AG04450 (cell line): ENCODE data around the gene LAMA2. TPM values are rescaled to one million over a fixed set of nuclear protein-coding genes. Genes with fewer than 3 reads are reported as not detected.

Experiments used
- CTCF ChIA-PET: fragments of 300-600, 350-600 bp; formaldehyde crosslinking; extraction: SDS; loops from one replicate; lab custom pipeline; 2022; ENCODE audit warnings: antibody characterized with exemption, inconsistent platforms; lab: Charles Lee
- POLR2A ChIA-PET: fragments of 350-600 bp; formaldehyde crosslinking; extraction: SDS; loops from one replicate; lab custom pipeline; 2021; ENCODE audit warnings: antibody characterized with exemption, inconsistent platforms; lab: Yijun Ruan, JAX
- DNase-seq: peaks from one replicate; pipeline ENCODE4 v3.0.0-alpha.2; 2011; ENCODE audit warnings: low read depth, low spot score
- H3K27ac ChIP-seq: one replicate; pipeline ENCODE4 v1.5.1; 2012; ENCODE audit warnings: low read depth, low read length, control low read depth
- H3K27me3 ChIP-seq: one replicate; pipeline ENCODE4 v1.6.0; 2012; ENCODE audit warnings: low read length; ENCODE audit not compliant: control insufficient read depth, insufficient read depth
- H3K4me3 ChIP-seq: 2 replicates; pipeline ENCODE4 v1.5.1; 2011; ENCODE audit warnings: mild to moderate bottlenecking, low read depth, low read length, control low read depth
- H3K9me3 ChIP-seq: 2 replicates; pipeline ENCODE4 v1.5.1; 2012; ENCODE audit warnings: low read length; ENCODE audit not compliant: control insufficient read depth, insufficient read depth
- polyA plus RNA-seq: library from polyadenylated mRNA; depleted of rRNA; stranded (reverse); fragments of >200 nt; gene quantifications from 2 replicates; pipeline ENCODE4 v1.2.3, GENCODE V29; 2011
- TF ChIP-seq, protein P1 (sequence below): IDR thresholded peaks from 2 replicates; pipeline ENCODE4 v1.5.1; 2011; ENCODE audit warnings: low read depth, low read length, control low read depth, inconsistent platforms

The LAMA2 gene
- polyA plus RNA-seq, 1 experiment = 33.0 TPM

DNA sequence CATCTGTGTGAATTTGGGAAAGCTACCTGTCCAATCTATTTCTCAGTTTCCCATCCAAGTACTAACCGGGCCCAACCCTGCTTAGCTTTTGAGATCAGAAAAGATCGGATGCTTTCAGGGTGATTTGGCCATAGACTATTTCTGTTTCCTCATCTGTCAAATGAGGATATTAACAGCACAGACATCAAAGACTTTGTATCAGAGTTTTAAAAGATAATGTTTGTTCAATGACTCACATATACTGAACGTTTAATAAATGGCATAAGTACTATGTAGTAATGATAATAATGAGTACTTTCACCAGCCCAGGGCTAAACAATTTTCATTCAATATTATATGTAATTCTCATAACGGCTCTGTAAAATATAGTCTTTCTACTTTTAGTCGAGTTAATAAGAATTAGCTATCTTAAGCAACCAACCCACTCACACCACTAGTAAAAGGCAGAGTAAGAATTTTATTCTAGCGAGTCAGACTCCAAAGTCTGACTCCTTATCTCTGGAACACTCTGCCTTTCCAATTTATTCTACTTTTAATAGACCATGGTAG is 610.5 kb downstream of the LAMA2 start:
- H3K27me3 ChIP-seq = no peaks in the 10 kb centered on the region
- TF ChIP-seq, protein P1, sequence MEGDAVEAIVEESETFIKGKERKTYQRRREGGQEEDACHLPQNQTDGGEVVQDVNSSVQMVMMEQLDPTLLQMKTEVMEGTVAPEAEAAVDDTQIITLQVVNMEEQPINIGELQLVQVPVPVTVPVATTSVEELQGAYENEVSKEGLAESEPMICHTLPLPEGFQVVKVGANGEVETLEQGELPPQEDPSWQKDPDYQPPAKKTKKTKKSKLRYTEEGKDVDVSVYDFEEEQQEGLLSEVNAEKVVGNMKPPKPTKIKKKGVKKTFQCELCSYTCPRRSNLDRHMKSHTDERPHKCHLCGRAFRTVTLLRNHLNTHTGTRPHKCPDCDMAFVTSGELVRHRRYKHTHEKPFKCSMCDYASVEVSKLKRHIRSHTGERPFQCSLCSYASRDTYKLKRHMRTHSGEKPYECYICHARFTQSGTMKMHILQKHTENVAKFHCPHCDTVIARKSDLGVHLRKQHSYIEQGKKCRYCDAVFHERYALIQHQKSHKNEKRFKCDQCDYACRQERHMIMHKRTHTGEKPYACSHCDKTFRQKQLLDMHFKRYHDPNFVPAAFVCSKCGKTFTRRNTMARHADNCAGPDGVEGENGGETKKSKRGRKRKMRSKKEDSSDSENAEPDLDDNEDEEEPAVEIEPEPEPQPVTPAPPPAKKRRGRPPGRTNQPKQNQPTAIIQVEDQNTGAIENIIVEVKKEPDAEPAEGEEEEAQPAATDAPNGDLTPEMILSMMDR = no peak
- ChIA-PET CTCF (no interaction called here), POLR2A (interaction anchor here (0.6 kb wide), 1 partner anchor 112 kb away, joined by 3 read pairs; no protein-coding TSS in a partner anchor)
- no peak for DNase-seq
- no peaks in the 10 kb centered on the region for H3K9me3 ChIP-seq
- H3K4me3 ChIP-seq = no peak overlapping the region
- H3K27ac ChIP-seq = peak overlapping the region; percentile 60

DNA sequence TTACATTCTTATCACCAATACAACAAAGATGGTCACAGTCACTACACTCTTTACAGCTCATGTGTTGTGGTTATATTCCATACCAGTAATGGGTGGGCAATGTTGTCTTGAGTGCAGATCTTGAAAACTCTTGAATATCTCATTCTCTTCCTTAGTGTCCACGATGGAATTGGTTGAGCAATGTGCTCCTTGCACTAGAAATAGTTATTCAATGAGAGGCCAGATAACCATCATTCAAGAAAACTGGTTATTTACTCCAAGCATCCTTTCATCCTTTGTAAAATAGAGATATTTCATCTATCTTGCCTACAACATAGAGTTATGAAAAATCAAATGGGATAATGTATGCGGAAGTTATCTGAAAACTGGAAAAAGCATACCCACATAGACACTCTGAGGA is 611.2 kb downstream of the LAMA2 start:
- POLR2A ChIA-PET = no interaction called here
- no peak for DNase-seq
- no peaks in the 10 kb centered on the region for H3K9me3 ChIP-seq
- no peaks in the 10 kb centered on the region for H3K27me3 ChIP-seq
- no peak overlapping the region for H3K4me3 ChIP-seq
- CTCF ChIA-PET = interaction anchor here (1.1 kb wide), 1 partner anchor 81 kb away, joined by 3 read pairs; no protein-coding TSS in a partner anchor
- TF ChIP-seq, protein P1 = no peak
- H3K27ac ChIP-seq = no peak overlapping the region

DNA sequence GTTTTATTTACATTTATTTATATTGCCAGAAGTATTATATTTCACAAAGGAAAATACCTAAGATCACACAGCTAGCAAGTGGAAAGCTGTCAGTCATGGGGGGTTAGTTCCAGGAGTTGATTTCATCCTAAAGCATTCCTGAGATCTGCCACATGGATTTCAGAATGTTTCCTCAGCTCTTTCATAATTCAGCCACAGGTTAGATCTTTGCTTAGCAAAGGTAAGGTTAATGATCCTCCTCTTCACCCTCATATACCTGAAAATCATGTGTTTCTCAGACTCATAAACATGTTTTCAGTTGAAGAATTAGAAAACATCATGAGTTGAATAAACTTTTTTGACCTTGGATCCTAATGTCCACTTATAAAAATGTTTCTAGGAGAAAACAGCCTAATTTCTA is 611.6 kb downstream of the LAMA2 start:
- DNase-seq = no peak
- CTCF ChIA-PET = interaction anchor here (1.1 kb wide), 1 partner anchor 80 kb away, joined by 3 read pairs; no protein-coding TSS in a partner anchor
- POLR2A ChIA-PET = no interaction called here
- Histone ChIP-seq H3K27ac (no peak overlapping the region), H3K9me3 (no peaks in the 10 kb centered on the region), H3K4me3 (no peak overlapping the region), H3K27me3 (no peaks in the 10 kb centered on the region)
- TF ChIP-seq, protein P1 = no peak

DNA sequence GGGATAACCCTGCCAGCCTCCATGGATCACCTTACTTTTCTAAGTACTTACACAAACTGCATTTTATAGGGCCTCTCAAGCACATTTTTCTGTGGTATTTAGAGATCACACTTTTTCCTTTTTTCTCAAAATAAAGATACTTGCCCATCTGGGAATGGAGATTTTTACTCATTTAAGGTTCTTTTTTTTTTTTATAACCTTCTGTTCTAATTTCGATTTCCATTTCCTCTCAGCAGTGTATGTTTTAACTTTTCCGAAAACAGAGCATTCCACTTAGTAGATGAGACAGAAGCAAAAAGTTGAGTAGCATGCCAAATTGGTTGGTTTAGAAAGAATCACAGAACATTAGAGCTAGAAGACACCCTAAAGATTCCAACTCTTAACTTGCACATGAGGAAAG is 612.7 kb downstream of the LAMA2 start:
- no peak overlapping the region for H3K4me3 ChIP-seq
- no peaks in the 10 kb centered on the region for H3K9me3 ChIP-seq
- ChIA-PET POLR2A (no interaction called here), CTCF (interaction anchor here (0.6 kb wide), 1 partner anchor 102 kb away, joined by 3 read pairs; no protein-coding TSS in a partner anchor)
- no peak for DNase-seq
- TF ChIP-seq, protein P1 = no peak
- H3K27me3 ChIP-seq = no peaks in the 10 kb centered on the region
- no peak overlapping the region for H3K27ac ChIP-seq

DNA sequence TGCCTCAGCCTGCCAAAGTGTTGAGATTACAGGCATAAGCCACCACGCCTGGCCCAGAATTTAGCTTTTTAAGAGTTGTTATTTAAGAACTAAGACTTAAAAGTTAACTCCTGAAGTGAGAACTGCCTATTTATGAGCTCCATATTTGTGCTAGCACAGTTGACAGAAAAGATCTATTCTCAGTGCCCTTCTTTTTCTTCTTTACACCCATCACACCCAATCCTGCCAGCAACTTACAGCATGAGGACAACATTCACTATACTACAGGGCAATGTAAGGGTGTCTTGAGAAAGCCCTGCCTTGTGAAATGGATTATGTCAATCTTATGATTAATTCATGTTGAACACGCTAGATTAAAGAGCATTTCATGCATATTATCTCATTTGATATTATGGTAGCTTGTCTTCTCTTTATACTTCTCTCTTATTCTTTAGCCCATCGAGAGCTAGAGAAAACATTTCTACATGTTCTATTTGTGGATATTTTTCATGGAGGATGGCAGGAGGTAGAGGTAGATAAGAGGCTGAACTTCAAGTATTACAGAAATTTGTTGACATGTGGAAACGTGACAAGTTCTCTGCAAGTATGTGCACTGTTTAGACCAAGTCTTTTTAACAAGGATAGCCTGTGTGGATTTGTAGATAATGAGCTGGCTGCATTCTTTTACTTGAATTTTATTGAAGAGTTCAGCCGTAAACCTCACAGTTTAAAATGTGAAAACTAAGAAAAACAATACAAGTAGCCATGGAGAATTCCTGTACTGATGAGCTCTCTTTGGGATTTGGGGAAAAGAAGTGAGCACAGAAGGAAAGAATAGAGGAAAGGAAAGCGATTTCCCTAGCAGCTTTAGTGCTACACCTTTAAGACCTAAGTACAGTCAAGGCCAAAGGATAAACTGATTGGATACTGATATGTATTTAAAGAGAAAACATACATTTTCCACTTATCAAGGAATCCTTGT is 614.8 kb downstream of the LAMA2 start:
- Histone ChIP-seq H3K27me3 (no peaks in the 10 kb centered on the region), H3K4me3 (no peak overlapping the region), H3K9me3 (no peaks in the 10 kb centered on the region), H3K27ac (no peak overlapping the region)
- ChIA-PET POLR2A (interaction anchor here (0.8 kb wide), 1 partner anchor 16 kb away, joined by 3 read pairs; no protein-coding TSS in a partner anchor), CTCF (interaction anchor here (0.6 to 3.2 kb wide), 14 partner anchors 17 to 486 kb away, joined by 3 to 41 read pairs (median 4); no protein-coding TSS in a partner anchor)
- no peak for DNase-seq
- TF ChIP-seq, protein P1 = no peak
